Measurements from ENCODE around the gene ARHGEF10L. TPM values are rescaled to one million over a fixed set of nuclear protein-coding genes. Genes with fewer than 3 reads are reported as not detected.

ARHGEF10L gene
- total RNA-seq, 1 experiment from 2014 or later, result not detected

DNA sequence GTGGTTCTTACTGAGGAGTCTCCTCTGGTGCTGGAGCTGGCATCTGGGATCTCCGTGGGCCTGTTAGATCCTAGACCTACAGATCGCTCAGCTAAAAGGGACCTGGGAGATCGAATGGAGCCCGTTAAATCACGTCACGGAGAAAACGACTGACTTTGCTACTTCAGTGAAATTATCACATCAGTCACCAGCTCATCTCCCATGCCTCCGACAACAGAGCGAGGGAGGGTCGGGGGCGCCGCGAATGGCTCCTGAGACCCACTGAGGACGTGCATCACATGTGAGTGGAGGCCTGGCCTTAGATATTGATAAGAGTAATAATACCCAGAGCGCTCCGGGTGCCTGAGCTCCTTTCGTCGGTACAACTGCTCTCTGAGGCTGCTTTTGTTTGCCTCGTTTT is 160.1 kb downstream of the ARHGEF10L start:
- H3K4me2 ChIP-seq (ENCODE audit: low read depth, low read length, poor library complexity, severe bottlenecking), result no peak overlapping the region
- no peaks in the 10 kb centered on the region for H4K20me1 ChIP-seq (ENCODE audit: insufficient read depth, low read depth, low read length)
- H3K36me3 ChIP-seq (ENCODE audit: insufficient read depth, low read length), result no peaks in the 10 kb centered on the region
- no peak for DNase-seq
- no peaks in the 10 kb centered on the region for H3K9me2 ChIP-seq (replicated peaks; ENCODE audit: insufficient read depth, low read length)
- no peaks in the 10 kb centered on the region for H3K4me1 ChIP-seq (ENCODE audit: low read length)
- H3K9me3 ChIP-seq (ENCODE audit: low read length), result no peaks in the 10 kb centered on the region
- H3K27ac ChIP-seq (ENCODE audit: low read length), result no peak overlapping the region
- H2AFZ ChIP-seq (ENCODE audit: low read length), result no peak overlapping the region
- H3K4me3 ChIP-seq (ENCODE audit: low read length), result no peak overlapping the region
- no peak overlapping the region for H3K9ac ChIP-seq (ENCODE audit: low read length)
- no peaks in the 10 kb centered on the region for H3K27me3 ChIP-seq (ENCODE audit: low read length)
- no peaks in the 10 kb centered on the region for H3K79me2 ChIP-seq (ENCODE audit: low read length)

- no peak overlapping the region for H3K9ac ChIP-seq (ENCODE audit: low read length)
- H3K4me2 ChIP-seq (ENCODE audit: low read depth, low read length, poor library complexity, severe bottlenecking), result no peak overlapping the region
- no peaks in the 10 kb centered on the region for H4K20me1 ChIP-seq (ENCODE audit: insufficient read depth, low read depth, low read length)
Observed at GRCh38 chr1:17700945-17701810, 161.7 kb downstream of the ARHGEF10L start.

GRCh38 chr1:17704176-17704575 is 164.7 kb downstream of the ARHGEF10L start:
- no peaks in the 10 kb centered on the region for H3K36me3 ChIP-seq (ENCODE audit: insufficient read depth, low read length)
- no peak for DNase-seq
- H4K20me1 ChIP-seq (ENCODE audit: insufficient read depth, low read depth, low read length), result no peaks in the 10 kb centered on the region
- H3K4me2 ChIP-seq (ENCODE audit: low read depth, low read length, poor library complexity, severe bottlenecking), result no peak overlapping the region
- no peaks in the 10 kb centered on the region for H3K9me2 ChIP-seq (replicated peaks; ENCODE audit: insufficient read depth, low read length)
- H3K9me3 ChIP-seq (ENCODE audit: low read length), result no peaks in the 10 kb centered on the region
- no peaks in the 10 kb centered on the region for H3K27me3 ChIP-seq (ENCODE audit: low read length)
- H3K79me2 ChIP-seq (ENCODE audit: low read length), result no peaks in the 10 kb centered on the region
- H2AFZ ChIP-seq (ENCODE audit: low read length), result no peak overlapping the region
- no peak overlapping the region for H3K9ac ChIP-seq (ENCODE audit: low read length)
- no peak overlapping the region for H3K27ac ChIP-seq (ENCODE audit: low read length)
- no peak overlapping the region for H3K4me3 ChIP-seq (ENCODE audit: low read length)
- no peaks in the 10 kb centered on the region for H3K4me1 ChIP-seq (ENCODE audit: low read length)

More at GRCh38 chr1:17700945-17701810, 161.7 kb downstream of the ARHGEF10L start:
- Histone ChIP-seq H3K4me1 (ENCODE audit: low read length) (no peaks in the 10 kb centered on the region), H3K36me3 (ENCODE audit: insufficient read depth, low read length) (no peaks in the 10 kb centered on the region), H3K27me3 (ENCODE audit: low read length) (no peaks in the 10 kb centered on the region), H3K27ac (ENCODE audit: low read length) (no peak overlapping the region), H3K79me2 (ENCODE audit: low read length) (no peaks in the 10 kb centered on the region), H2AFZ (ENCODE audit: low read length) (no peak overlapping the region), H3K9me3 (ENCODE audit: low read length) (no peaks in the 10 kb centered on the region), H3K9me2 (replicated peaks; ENCODE audit: insufficient read depth, low read length) (no peaks in the 10 kb centered on the region), H3K4me3 (ENCODE audit: low read length) (no peak overlapping the region)
- no peak for DNase-seq

GRCh38 chr1:17706445-17706844 is 166.9 kb downstream of the ARHGEF10L start:
- no peaks in the 10 kb centered on the region for H4K20me1 ChIP-seq (ENCODE audit: insufficient read depth, low read depth, low read length)
- no peak overlapping the region for H3K4me3 ChIP-seq (ENCODE audit: low read length)
- no peaks in the 10 kb centered on the region for H3K27me3 ChIP-seq (ENCODE audit: low read length)
- H3K36me3 ChIP-seq (ENCODE audit: insufficient read depth, low read length), result no peaks in the 10 kb centered on the region
- H3K4me1 ChIP-seq (ENCODE audit: low read length), result no peaks in the 10 kb centered on the region
- no peak overlapping the region for H3K9ac ChIP-seq (ENCODE audit: low read length)
- no peak overlapping the region for H3K27ac ChIP-seq (ENCODE audit: low read length)
- H2AFZ ChIP-seq (ENCODE audit: low read length), result no peak overlapping the region
- DNase-seq, result no peak
- H3K9me2 ChIP-seq (replicated peaks; ENCODE audit: insufficient read depth, low read length), result no peaks in the 10 kb centered on the region
- H3K4me2 ChIP-seq (ENCODE audit: low read depth, low read length, poor library complexity, severe bottlenecking), result no peak overlapping the region
- H3K9me3 ChIP-seq (ENCODE audit: low read length), result no peaks in the 10 kb centered on the region
- no peaks in the 10 kb centered on the region for H3K79me2 ChIP-seq (ENCODE audit: low read length)

DNA sequence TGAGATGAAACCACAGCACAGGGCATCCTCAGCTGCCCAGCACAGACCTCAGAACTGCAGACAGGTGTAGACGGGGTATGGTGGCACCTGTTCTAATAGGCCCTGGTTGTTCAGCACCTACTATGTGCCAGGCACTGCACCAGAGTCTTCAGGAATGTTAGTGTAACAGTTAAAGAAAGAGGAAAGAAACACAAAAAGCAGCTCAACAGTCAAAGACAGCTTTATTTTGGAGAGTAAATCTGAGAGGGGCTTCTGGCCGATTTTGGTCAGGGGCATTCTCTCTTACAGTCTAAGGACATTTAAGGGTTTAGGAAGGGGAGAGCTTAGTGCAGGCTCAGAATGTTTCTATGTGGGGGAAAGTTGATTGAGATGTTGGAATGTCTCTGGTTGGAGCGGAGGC is 170.5 kb downstream of the ARHGEF10L start:
- H3K9me2 ChIP-seq (replicated peaks; ENCODE audit: insufficient read depth, low read length), result no peaks in the 10 kb centered on the region
- no peaks in the 10 kb centered on the region for H3K4me1 ChIP-seq (ENCODE audit: low read length)
- H3K27me3 ChIP-seq (ENCODE audit: low read length), result no peaks in the 10 kb centered on the region
- H3K9ac ChIP-seq (ENCODE audit: low read length), result no peak overlapping the region
- no peaks in the 10 kb centered on the region for H3K79me2 ChIP-seq (ENCODE audit: low read length)
- no peaks in the 10 kb centered on the region for H3K36me3 ChIP-seq (ENCODE audit: insufficient read depth, low read length)
- no peak overlapping the region for H2AFZ ChIP-seq (ENCODE audit: low read length)
- H3K27ac ChIP-seq (ENCODE audit: low read length), result no peak overlapping the region
- no peak overlapping the region for H3K4me3 ChIP-seq (ENCODE audit: low read length)
- no peaks in the 10 kb centered on the region for H4K20me1 ChIP-seq (ENCODE audit: insufficient read depth, low read depth, low read length)
- H3K9me3 ChIP-seq (ENCODE audit: low read length), result no peaks in the 10 kb centered on the region
- DNase-seq, result no peak
- H3K4me2 ChIP-seq (ENCODE audit: low read depth, low read length, poor library complexity, severe bottlenecking), result no peak overlapping the region

- Histone ChIP-seq H3K4me1 (ENCODE audit: low read length) (no peaks in the 10 kb centered on the region), H4K20me1 (ENCODE audit: insufficient read depth, low read depth, low read length) (no peaks in the 10 kb centered on the region), H3K36me3 (ENCODE audit: insufficient read depth, low read length) (no peaks in the 10 kb centered on the region), H3K9me3 (ENCODE audit: low read length) (no peaks in the 10 kb centered on the region), H3K27ac (ENCODE audit: low read length) (no peak overlapping the region), H3K9ac (ENCODE audit: low read length) (no peak overlapping the region), H3K27me3 (ENCODE audit: low read length) (no peaks in the 10 kb centered on the region), H2AFZ (ENCODE audit: low read length) (no peak overlapping the region), H3K4me3 (ENCODE audit: low read length) (no peak overlapping the region), H3K79me2 (ENCODE audit: low read length) (no peaks in the 10 kb centered on the region), H3K9me2 (replicated peaks; ENCODE audit: insufficient read depth, low read length) (no peaks in the 10 kb centered on the region), H3K4me2 (ENCODE audit: low read depth, low read length, poor library complexity, severe bottlenecking) (no peak overlapping the region)
- no peak for DNase-seq
Observed at GRCh38 chr1:17710889-17711576, 171.5 kb downstream of the ARHGEF10L start.

GRCh38 chr1:17711577-17711910 is 172.0 kb downstream of the ARHGEF10L start:
- Histone ChIP-seq H3K9me2 (replicated peaks; ENCODE audit: insufficient read depth, low read length) (no peaks in the 10 kb centered on the region), H3K9ac (ENCODE audit: low read length) (no peak overlapping the region), H4K20me1 (ENCODE audit: insufficient read depth, low read depth, low read length) (no peaks in the 10 kb centered on the region), H3K4me2 (ENCODE audit: low read depth, low read length, poor library complexity, severe bottlenecking) (no peak overlapping the region), H2AFZ (ENCODE audit: low read length) (no peak overlapping the region), H3K27ac (ENCODE audit: low read length) (no peak overlapping the region), H3K9me3 (ENCODE audit: low read length) (no peaks in the 10 kb centered on the region), H3K4me3 (ENCODE audit: low read length) (no peak overlapping the region), H3K27me3 (ENCODE audit: low read length) (no peaks in the 10 kb centered on the region), H3K36me3 (ENCODE audit: insufficient read depth, low read length) (no peaks in the 10 kb centered on the region), H3K4me1 (ENCODE audit: low read length) (no peaks in the 10 kb centered on the region), H3K79me2 (ENCODE audit: low read length) (no peaks in the 10 kb centered on the region)
- DNase-seq, result no peak

GRCh38 chr1:17711941-17712340 is 172.4 kb downstream of the ARHGEF10L start:
- no peak overlapping the region for H3K4me2 ChIP-seq (ENCODE audit: low read depth, low read length, poor library complexity, severe bottlenecking)
- no peaks in the 10 kb centered on the region for H3K36me3 ChIP-seq (ENCODE audit: insufficient read depth, low read length)
- no peaks in the 10 kb centered on the region for H3K9me3 ChIP-seq (ENCODE audit: low read length)
- H3K79me2 ChIP-seq (ENCODE audit: low read length), result no peaks in the 10 kb centered on the region
- H3K4me1 ChIP-seq (ENCODE audit: low read length), result no peaks in the 10 kb centered on the region
- H3K9ac ChIP-seq (ENCODE audit: low read length), result no peak overlapping the region
- DNase-seq, result no peak
- H4K20me1 ChIP-seq (ENCODE audit: insufficient read depth, low read depth, low read length), result no peaks in the 10 kb centered on the region
- H3K4me3 ChIP-seq (ENCODE audit: low read length), result no peak overlapping the region
- H3K27me3 ChIP-seq (ENCODE audit: low read length), result no peaks in the 10 kb centered on the region
- no peaks in the 10 kb centered on the region for H3K9me2 ChIP-seq (replicated peaks; ENCODE audit: insufficient read depth, low read length)
- H3K27ac ChIP-seq (ENCODE audit: low read length), result no peak overlapping the region
- no peak overlapping the region for H2AFZ ChIP-seq (ENCODE audit: low read length)
